ENCODE results near the gene TOR1A.

The TOR1A gene

DNA sequence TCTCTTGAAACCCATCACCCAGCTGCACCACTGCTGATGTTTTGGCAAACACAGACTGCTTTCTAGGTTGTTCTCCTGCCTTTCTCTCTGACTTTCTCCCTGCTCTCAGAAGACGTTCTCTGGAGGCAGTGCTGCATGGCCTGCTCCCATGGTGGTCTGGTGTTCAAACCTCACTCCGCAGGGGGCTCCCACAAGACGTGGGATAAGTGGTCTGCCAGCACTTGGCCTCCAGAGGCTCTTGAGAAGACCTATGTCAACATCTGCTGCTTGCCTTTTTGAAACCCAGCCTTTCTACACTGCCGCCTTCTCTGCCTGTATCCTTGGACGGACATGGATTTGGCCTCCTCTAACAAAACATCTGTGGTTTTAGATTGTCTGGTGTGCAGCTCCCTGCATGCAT, 27.9 kb upstream of the TOR1A start:
- no peak for DNase-seq

DNA sequence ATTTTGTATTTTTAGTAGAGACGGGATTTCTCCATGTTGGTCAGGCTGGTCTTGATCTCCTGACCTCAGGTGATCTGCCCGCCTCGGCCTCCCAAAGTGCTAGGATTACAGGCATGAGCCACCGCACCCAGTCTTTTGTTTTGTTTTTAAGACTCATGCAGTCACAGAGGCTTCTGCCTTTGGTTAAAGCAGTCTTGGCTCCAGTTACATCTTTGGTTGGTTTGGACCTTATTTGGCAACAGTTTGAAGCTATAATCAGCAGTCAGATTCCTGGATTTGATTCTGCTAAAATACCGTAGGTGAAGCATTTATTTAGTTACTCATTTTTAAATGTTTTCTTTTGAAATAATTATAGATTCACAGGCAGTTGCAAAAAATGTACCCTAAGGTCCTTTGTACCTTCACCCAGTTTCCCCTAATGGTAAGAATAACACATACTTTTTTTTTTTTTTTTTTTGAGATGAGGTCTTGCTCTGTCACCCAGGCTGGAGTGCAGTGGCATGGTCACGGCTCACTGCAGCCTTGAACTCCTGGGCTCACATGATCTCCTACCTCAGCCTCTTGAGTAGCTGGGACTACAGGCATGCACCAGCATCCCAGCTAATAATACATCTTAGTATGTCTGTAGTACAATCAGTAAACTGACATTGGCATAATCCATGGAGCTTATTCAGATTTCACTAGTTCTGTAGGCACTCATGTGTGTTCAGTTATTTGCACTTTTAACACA, 27.1 kb upstream of the TOR1A start:
- no peak for DNase-seq

GRCh38 chr9:129849901-129850300, 26.0 kb upstream of the TOR1A start:
- DNase-seq = no peak

DNA sequence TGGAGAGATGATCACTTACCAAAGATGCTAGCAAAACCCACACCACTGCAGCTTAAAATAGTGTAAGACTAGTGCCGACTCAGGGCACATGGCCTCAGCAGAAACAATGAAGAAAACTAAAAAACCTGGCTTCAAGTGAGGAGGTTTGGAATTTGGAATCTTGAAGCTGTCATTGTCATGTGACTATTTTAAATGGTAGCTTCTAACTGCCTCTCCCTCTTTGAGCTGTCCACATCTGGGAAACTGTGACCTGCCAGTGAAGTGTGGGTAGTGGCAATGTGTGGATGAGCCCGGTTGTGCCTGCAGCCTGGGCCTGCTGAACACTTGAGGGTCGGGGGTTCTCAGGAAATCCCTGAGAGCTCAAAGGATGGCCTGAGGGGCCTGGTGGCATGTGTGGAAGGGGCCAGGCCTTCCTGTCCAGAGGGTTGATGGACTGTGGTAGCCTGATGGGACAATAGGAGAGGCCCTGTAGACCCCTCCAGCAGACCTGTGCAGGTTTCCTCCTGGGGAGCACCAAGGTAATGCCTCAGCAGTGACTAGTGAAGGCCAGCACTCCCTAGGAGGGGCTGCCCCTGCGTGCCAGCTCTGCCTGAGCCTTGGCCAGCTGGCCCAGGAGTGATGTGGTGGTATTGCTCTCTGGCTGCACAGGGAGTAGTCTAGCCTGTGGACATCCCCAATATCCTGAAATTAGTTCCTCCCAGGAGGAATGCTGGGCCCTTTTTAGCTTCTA, 24.9 kb upstream of the TOR1A start:
- DNase-seq = no peak

- DNase-seq = no peak
These were observed 21.4 kb upstream of the TOR1A start for GRCh38 chr9:129845373-129845772.

DNA sequence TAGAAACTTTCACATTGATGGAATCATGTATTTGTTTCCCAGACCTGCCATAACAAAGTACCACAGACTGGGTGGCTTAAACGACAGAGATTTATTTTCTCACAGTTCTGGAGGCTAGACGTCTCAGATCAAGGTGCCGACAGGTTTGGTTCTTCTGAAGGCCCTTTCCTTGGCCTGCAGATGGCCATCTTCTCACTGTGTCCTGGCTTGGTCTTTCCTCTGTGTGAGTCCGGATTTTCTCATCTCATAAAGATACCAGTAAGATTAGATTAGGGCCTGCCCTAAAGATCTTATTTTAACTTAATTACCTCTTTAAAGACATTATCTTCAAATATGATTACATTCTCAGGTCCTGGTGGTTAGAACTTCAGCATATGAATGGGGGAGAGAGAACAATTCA, 17.1 kb upstream of the TOR1A start:
- DNase-seq = no peak

- no peak for DNase-seq
These were observed 16.1 kb upstream of the TOR1A start for GRCh38 chr9:129840034-129840433.

DNA sequence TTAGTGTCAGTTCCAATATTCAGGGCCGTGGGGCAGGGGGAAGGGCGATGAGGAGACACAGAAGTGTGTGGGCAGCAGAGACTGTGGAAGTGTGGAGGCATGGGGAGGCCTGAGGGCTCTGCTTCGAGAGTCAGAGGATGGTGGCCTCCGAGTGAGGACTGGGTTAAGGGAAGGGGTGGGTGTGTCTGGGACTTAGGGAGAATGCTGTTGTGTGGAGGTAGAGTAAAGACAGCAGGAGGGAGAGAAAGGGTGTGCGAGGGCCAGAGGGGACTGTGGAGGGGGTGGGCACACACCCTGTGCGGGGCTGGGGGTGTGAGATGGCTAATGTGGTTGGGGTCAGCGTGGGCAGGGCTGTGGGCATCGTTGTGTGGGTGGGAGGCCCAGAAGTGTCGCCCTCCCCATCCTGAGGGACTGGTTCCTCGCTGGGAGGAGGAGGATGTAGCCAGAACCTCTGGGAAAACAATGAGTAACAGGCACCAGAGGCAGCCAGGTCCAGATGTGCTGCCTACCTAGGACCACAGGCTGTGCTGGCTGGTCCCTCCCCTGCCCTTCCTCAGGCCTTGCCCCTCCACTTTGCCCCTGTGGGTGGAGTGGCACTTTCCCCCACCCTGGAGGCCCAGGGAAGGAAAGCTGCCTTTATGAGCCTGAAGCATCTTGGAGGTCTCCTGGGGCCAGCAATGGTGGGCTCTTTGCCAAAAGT, 15.5 kb upstream of the TOR1A start:
- DNase-seq = no peak

GRCh38 chr9:129838707-129839259, 14.8 kb upstream of the TOR1A start:
- no peak for DNase-seq

DNA sequence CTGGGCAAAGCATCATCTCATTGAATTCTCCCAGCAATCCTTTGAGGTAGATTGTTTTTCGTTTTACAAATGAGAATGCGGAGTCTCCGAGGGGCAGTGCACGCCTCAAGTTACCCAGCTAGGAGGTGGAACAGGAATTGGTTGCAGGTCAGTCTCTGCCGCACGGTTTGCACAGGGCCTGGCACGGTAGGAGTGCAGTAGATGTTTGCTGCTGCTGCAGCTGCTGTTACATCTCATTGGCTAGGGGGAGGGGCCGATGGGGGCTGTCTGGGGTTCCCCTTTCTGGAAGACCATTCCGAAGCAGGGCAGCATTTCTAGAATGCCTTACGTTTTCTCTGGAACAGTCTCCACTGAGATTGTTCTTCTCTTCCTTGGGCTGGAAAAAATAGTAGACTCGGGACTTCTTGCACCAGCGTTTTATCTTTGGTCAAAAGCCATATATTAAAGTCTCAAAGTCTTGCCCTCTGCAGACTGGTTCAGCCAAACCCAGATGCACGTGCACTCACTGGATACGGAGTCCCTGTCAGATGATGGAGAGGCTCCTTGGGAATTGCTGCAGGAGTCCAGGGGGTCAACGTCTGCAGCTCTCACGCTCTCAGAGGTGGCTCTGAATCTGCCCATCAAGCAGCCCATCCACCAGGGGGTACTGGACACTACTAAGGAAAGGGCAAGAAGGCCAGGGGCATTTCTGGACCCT, 12.5 kb upstream of the TOR1A start:
- peak; percentile 44 for DNase-seq

- no peak for DNase-seq
These were observed 11.9 kb upstream of the TOR1A start for GRCh38 chr9:129835860-129836223.

DNA sequence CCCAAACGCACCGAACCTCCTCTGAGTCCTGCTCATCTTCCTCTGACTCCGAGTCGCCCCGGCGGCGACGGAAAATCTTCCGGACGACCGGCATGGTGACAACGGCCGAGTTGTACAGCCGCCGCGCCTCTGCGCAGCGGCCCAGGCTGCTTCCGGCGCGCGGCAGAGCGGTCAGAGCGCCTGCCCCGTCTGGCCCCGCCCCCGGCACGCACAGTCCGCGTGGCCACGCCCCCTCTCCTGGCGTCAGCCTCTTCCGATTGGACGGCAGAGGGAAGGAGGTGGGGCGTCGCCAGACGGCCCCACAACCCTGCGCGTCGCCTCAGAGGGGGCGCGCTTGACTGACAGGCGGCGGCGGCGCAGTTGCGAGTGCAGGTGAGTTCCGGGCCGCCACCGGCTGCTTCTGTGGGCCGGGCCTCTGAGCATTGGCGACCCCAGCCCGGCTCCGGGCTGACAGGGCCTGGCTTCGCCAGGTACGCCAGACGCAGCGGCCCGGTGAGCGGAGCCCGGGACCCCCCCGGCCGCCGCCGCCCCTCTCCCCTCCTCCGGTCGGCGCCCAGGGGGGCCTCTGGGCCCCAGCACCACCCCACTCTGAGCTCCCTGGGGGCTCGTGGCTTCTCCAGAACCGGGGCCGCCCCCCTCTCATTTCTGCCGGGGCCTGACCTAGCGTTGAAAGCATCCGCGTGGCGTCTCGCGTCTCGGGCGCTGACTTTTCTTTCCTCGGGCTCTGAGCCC, 11.4 kb upstream of the TOR1A start, which contains the start of the genes C9orf78 and USP20:
Gene C9orf78 (minus strand): TSS at position 148 of the 732 bp plus-strand sequence. CDS start 54 bp downstream, at position 94.
Gene USP20 (plus strand): TSS at position 331 of the 732 bp plus-strand sequence. CDS start 17,098 bp downstream, outside the sequence.
- peak; percentile 96 for DNase-seq

GRCh38 chr9:129834489-129835127, 10.7 kb upstream of the TOR1A start:
- DNase-seq = no peak

GRCh38 chr9:129832982-129833381, 9.0 kb upstream of the TOR1A start:
- DNase-seq = no peak

GRCh38 chr9:129828969-129829368, 5.0 kb upstream of the TOR1A start:
- DNase-seq = no peak

- DNase-seq = no peak
These were observed 4.1 kb upstream of the TOR1A start for GRCh38 chr9:129828051-129828450.

GRCh38 chr9:129826759-129827158, 2.8 kb upstream of the TOR1A start:
- no peak for DNase-seq

GRCh38 chr9:129826344-129826743, 2.4 kb upstream of the TOR1A start:
- DNase-seq = no peak

DNA sequence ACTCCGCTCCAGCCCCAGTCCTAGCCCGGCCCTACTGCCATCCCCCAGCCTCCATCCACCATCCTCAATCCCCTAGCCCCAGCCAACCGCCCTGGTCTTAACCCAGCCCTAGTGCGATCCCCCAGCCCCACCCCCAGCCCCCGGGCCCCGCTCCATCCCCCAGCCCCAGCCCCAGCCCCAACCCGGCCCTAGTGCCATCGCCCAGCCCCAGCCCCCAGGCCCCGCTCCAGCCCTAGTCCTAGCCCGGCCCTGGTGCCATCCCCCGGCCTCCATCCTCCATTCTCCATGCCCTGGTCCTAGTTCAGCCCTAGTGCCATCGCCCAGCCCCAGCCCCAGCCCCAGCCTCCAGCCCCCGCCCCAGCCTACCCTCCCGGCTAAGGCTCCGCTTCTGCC, 398 bp downstream of the TOR1A start:
- DNase-seq = no peak

- no peak for DNase-seq
These were observed 916 bp downstream of the TOR1A start for GRCh38 chr9:129822898-129823541.

Measured in effector CD8-positive, alpha-beta T cell (primary cell).